Inflammatory macrophage (primary cell): Measurements from ENCODE around the gene GNB1L.

Experiments used
- DNase-seq, 2 donors: peaks; one replicate each; pipeline ENCODE4 v3.0.0-alpha.2; 2020 to 2022

GNB1L gene

DNA sequence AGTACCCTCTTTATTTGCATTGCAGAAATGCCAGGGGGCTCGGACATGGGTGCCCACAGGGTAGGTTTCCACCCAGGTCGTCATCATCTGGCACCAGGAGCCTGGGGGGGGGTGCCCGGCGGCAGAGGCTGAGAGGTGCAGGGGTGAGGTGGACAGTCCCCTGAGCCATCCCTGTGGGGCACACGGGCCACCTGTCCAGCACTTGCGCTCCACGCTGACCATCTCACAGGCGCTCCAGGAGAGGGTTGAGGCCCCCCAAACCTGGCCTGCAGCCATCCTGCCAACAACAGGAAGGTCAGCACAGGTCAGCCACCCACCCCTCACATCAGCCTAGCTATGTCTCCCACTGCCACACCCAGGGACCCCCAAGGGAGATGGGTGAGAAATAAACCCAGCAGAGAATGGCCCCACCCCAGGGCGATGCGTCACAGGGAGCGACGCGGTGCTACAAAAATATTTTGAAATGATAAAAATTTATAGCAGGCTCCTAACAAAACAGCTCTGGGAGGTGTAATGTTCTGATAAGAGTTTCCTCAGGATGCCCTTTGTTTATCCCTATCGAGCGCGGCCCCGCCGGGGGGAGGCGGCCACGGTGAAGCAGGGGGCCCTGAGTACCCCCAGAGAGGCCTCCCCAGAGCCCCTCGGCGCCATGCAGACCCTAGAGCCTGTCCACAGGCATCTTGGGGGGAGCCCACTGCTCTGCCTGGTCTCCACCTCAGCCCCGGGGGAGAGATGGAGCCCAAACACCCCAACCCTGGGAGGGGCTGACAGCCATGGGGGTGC lies 21.0 kb upstream of the GNB1L start:
- DNase-seq, result no peak

DNA sequence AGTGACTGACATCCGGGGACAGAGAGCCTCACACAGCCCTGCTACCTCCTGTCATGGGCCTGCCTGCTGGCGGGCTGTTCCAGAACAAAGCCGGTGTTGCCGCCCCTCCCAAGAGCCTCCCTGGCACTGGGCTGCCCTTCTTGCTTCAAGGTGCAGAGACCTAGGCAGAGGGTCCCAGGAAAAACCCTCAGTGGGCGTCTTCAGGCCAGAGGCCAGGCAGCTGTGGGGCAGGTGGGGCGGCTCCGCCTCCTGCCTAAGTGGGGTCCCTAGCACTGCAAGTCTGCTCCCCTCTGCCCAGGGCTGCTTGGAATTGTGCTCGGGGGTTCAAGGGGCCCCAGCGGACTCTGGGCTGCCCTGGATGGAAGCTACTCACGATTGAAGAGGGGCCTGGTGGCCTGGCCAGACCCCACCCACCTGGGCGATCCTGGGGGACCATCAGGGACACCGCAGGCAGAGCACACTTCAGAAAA lies 20.4 kb upstream of the GNB1L start:
- no peak for DNase-seq

DNA sequence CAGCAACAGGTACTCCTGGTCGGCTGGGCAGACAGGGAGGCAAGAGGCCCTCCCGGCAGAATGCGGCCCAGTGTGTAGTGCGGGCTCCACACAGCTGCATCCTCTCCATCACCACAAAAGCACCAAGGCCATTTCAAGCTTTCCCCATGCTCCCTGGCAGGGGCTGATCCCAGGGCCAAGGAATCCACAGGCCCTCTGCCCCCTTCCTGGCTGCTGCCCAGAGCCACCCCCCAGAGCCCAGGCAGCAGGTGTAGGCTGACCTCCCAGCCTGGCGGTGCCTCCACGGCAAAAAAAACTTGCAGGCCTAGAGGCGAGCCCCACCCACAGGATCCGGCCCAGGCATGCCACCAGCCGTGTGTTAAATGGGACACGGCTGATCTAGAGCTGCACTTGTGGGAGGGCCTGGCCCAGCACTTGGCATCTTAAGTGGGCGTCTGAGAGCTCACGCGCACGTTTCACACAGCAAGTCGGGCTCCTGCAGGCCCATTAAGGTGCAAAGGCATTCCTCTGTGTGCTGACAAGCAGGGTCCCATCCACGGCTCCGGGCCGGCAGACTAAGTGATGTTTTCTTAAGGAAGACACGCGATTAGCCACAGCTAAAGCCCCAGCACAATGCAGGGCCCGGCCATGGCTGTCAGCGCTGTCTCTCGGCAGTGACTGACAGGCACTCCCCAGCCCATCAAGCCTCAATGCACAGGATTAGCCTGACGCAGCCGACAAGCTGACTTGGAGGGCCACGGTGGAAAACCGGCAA lies 19.8 kb upstream of the GNB1L start:
- DNase-seq, result no peak

DNA sequence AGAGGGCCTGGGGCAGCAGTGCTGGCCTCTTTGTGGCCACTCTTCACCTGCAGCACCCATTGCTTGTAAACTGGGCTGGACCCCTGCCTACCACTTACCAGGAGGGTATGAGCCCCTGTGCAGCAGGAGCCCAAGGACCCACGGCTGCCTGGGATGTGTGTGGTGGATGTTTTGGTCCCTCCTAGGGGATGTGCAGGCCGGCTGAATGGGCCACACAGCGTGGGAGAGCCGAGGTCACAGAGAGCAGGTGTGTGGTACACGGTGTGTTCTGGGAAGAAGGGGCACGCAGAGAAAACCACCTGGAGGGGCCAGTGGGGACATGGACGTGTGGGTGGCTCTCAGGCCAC lies 19.3 kb upstream of the GNB1L start:
- no peak for DNase-seq

DNA sequence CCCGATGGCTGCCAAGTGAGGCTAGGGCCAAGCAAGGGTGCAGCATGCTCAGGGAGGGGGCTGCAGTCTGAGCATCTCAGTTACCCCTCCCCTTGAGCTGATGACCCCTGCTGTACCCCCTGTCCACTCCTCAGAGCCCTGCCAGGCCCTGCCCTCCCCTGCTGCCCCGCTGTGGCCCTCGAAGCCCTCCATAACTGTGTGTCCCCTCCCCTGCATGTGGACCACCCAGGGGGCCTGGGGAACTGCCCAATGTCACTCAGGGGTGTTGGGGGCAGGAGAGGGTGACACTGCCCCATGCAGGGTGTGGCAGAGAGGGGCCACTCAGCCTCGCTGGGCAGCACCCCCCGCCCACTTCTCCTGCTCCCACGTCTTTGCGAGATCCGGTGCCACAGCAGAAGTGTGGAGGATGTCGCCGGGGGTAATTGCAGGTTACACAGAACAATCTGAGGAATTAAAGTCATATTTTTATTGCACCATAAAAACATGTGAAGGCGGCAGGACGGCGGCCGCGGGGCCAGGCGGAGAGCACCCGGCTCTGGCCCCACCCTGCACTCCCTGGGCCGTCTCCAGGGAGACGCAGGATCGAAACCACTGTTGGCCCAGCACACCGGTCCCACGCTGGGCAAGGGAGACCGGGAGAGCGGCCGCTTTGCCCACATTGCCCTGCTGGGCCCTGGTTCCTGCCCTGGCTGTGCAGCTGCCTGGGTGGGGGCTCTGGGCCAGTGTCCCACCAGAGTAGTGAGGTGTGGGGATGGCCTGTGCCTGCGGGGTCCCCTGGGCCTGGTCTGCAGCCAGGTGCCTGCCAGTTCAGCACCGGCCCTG lies 18.7 kb upstream of the GNB1L start:
- DNase-seq, result no peak

DNA sequence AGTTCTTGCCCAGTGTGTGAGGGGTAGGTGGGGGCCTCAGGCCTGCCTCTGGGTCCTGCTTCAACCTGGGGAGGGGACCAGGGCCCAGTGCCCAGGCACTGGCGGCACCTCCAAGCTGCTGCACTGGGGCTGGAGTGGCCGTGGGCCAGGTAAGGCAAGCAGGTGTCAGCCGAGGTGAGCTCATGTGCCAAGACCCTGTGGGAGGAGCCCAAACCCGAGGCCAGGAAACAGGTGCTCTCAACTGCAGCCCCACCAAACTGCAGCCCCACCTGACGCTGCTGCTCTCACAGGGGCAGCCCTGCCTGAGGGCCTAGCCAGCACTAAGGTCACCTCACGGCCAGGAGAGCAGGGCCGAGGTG lies 18.1 kb upstream of the GNB1L start:
- no peak for DNase-seq

DNA sequence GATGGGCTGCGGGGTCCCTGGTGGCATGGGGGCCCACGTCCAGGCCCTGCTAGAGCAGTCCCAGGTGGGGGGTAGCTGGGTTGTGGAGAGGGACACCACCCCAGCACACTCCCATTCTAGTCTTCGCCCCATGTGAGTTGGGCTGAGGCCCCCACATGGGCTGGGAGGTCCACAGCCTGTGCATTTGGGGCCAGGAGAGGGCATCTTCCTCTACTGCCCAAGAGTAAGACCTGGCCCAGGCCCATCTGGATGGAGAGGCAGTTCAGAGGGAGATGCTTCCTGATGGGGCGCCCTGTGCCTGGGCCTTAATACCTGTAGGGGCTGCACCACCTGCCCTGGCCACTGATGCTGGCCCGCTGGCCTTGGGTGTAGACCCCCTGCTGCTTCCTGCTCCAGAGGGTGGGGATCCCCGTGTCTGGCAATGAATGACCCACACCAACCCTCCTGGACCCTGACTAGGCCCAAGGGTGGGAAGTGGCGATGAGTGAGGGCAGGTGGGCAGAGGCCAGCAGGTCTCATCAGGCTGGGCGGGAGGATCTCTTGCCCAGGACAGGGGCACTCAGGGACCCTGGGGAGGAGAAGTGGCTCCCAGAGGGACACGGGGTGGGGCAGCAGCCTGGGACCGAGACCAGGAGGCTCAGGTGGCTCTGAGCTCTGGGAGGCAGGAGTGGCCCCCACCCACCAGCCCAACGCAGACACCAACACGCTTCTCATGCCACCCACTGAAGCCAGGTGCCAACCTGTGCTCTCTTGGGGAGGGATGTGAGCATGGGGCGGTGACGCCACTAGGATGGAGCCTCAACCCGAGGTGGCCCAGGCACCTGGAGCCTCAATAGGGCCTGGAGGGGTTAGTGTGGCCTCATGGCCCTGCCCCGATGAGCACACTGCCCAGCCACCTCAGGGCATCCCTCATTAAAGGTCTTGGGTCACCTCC lies 17.4 kb upstream of the GNB1L start:
- no peak for DNase-seq

DNA sequence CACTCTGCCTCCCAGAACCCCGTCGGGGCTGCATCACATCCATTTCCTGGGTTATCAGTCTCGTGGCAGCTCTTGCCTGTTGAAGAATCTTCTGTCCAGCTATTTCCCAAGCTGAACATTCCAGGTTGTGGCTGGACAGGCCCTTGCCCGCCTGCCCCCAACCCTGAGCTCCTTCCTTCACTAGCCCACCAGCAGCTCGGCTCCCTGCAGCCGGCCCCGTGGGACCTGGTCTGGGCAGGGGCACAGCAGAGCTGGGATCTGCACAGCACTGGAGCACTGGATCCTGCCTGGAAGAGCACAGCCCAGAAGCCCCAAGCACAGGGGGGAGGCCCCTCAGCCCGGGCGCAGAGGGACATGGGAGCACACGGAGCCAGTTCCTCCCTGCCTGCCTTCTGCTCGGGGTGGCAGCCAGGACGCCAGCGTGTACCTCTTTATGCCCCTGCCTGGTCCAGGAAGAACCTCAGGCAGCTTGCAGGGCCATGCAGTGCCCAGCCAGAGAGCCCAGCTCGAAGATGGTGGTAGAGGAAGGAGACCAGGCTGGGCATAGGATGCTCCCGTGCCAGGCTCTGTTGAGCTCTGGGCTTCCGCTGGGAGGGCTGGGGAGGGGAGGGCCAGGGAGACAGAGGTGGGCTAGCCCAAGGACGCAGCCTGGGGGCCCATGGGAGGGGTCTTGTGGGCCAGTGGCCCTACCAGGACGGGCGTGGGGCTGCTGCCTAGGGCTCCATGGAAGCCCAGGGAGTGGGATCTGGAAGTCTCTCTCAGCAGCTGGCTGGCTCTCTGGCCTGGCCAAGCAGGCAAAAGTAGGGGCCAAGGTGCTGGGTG lies 16.6 kb upstream of the GNB1L start:
- DNase-seq, result no peak

DNA sequence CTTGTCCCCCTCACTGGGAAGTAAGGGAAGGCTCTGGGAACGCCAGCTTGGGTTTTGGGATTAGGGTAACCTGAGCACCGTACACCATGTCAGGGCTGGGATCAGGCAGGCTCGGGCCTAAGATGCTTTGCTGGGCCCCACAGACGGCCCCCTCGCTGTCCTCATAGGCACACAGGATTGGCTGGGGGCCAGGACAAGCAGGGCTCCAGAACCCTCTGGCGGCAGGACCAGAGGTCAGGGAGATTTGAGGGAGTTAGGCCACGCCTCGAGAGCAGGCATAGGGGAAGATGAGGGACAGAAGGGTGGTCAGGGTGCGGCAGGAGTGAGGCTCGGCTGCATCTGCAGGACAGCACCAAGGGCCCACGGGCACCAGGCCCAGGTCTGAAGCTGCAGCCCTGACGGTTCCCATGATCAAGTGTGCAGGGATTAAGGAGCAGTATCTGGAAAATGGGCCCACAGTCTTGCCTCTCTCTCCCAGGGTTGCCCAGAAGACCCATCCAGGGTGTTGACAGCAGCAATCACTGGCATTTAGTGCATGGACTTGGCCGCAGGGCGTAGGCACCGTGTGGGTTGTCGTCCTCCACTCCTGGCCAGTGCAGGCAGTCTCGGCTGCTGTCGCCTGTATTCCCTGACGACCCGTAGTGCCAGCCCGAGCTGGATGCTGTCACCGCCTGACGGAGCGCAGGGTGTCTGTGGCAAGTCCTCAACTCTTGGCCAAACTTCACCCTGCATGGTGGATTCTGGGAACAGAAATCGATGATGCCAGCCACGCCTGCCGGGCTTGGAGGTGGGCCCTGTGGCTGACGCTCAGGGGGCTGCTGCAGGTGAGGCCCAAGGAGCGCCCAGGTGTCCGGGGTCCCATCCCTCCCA lies 15.7 kb upstream of the GNB1L start:
- no peak for DNase-seq

DNA sequence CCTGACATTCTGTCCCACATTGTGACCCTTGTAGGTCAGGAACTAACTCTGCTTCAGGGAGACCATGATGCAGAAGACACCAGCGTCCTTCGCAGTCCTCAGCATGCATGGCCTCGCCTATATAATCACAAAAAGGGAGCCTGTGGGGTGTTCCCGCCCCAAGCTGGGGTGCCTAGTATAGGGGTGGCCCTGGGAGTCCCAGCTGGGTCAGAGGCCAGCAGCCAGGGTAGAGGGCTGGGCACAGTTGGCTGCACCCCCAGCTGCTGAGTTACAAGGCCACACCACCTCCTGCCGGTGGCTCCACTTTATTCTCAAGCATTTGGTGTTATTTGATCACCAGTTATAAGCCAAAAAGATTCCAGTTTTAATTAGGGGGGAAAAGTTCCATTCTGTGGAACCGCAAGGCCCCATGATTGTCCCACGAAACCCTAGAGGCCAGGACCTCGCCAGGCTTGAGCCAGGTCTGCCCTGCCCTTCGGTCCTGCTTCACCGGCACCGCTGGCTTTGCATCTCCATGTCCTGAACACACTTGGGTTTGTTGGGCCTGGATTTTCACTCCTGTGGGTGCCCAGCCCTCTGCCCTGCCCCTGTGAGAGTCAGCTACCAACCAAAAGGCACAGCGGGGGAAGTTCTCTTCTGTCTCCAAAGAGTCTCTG lies 15.0 kb upstream of the GNB1L start:
- DNase-seq, result no peak

DNA sequence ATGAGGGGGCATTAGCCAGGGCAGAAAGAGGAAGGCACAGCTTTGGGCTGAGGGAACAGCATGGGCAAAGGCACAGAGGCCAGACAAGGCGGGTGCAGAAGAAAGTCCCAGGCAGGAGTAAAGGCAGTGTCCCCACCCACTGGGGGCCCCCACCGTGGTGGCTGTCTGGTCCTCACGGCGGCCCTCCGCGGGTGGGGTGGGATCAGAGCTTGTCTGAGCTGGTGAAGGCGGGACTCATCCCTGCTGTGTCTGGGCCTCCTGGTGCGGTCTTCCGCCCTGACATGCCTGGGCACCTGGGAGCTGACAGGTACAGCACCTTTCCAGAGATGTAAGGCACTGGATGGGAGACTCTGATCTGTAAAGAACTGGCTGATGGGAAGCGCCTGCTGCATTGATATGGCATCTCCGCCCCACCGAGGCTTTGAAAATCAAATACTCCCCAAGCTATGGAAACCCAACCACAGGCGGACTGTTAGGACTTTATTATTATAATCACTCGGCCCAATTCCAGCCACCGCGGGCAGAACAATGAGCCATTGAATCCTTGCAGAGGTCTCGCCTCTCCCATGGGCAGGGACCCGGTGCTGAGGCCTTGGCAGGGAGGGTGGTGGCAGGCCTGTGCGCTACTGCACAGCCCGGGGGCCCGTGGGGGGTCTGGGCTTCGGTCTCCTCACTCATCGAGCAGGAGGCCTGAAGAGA lies 14.2 kb upstream of the GNB1L start:
- DNase-seq, result no peak

DNA sequence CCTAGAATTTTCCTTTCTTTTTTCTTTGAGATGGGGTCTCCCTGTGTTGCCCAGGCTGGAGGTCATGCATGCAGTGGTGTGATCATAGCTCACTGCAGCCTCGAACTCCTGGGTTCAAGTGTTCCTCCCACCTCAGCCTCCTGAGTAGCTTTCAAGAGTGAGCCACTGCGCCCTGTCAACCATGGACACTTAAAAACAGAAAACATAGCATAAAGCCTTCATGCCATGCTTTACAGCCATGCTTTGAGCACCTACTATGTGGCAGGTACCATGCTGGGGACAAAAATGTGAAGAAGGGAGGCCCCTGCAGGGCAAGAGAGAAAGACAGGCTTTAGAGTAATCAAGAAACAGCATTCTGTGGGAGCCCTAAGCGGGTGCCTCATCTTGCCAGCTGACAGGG lies 13.7 kb upstream of the GNB1L start:
- DNase-seq, result no peak

DNA sequence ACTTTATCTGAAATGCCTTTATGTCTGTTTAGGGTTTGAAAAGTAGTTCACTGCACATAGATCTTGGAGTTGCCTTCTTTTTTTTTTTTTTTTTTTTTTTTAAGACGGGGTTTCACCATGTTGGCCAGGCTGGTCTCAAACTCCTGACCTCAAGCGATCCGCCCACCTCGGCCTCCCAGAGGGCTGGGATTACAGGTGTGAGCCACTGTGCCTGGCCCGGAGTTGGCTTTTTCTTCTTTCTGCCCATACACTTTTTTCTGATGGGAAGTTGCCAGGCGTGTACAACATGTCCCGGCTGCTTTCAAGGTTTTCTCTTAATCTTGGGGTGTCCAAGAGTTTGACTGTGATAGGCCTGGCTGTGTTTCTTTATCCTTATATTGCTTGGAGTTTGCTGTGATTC lies 12.9 kb upstream of the GNB1L start:
- DNase-seq, result no peak

DNA sequence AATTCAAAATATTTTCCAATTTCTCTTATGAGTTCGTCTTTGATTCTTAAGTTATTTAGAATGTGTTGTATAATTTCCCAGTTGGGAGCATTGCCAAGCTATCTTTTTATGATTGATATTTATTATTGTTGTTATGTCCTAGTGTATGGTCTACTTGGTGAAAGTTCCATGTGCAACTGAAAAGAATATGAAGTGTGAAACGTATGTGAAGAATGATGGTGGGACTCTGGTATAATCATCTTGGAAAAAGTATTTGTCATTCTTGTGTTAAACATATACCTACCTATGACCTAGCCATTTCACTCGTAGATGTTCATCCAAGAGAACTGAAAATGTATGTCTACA lies 12.0 kb upstream of the GNB1L start:
- DNase-seq, result no peak

DNA sequence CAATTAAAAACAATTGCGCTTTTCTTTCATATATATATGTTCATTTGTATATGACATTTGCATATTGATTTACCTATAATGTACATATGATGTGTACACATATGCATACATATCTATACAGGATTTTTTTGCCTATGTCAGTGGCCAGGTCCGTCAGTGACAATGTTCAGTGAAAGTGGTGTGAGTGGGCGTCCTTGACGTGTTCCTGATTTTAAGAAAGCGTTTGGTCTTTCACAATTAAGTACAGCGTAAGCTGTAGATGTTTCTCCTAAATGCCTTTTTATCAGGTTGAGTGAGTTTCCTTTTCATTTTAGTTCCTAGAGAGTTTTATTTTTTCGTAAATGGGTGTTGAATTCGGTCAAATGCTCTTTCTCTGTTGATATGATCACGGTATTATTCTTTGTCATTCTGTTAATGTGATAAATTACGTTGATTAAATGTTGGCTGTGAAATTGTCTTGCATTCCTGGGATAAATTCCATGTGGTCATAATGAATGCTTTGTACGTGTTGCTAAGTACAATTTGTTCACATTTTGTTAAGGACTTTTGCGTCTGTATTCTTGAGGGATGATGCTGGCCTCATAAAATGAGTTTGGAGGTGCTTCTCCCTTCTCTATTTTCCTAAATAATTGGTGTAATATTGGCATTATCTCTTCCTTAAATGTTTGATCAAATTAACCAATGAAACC lies 10.6 kb upstream of the GNB1L start:
- peak; percentile 80 to 88 for DNase-seq

DNA sequence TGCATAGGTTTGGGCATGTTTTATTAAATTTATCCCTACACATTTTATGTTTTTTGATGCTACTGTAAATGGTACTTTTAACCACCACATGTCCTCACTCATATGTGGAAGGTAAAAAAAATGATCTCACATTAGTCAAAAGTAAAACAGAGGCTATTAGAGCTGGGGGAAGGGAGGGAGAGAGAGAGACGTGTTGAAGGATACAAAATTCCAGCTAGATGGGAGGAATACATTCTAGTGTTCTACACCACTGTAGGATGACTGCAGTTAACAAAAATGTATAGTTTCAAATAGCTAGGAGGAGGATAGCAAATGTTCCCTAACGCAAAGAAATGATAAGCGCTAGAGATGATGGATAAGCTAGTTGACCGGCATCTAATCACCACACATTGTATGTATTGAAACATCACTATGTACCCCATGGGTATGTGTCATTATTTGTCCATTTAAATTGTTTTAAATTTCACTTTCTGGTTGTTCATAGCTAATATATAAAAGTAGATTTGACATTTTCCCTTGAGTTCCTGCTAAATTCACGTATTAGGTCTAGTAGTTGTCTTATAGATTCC lies 9.9 kb upstream of the GNB1L start:
- DNase-seq, result no peak

DNA sequence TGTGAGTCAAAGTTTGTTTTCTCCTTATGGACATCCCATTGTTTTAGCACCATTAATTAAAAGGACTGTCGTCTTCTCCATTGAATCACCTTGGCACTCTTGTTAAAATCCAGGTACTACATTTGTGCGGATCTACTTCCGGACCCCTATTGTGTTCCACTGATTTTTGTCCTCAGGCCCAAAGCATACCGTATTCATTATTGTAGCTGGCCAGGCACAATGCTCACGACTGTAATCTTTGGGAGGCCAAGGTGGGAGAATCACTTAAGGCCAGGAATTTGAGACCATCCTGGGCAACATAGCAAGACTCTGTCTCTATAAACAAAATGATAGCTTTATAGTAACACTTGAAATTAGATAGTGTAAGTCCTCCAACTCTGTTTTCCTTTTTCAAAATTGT lies 8.9 kb upstream of the GNB1L start:
- DNase-seq, result no peak

DNA sequence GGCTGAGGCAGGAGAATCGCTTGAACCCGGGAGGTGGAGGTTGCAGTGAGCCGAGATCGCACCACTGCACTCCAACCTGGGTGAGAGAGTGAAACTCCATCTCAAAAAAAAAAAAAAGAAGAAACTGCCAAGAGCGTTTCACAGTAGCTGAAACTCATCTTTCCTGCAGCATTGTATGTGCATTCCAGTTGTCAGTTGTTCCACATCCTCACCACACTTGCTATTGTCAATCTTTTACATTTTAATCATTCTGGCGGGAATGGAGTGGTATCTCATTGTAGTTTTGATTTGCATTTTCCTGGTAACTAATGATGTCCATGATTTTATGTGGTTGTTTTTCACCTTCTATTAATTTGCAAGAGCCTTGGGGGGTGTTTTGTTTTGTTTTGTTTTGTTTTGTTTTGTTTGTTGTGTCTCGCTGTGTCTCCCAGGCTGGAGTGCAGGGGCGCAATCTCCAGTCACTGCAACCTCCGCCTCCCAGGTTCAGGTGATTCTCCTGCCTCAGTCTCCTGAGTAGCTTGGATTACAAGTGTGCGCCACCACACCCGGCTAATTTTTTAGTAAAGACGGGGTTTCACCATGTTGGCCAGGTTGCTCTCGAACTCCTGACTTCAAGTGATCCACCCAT lies 8.1 kb upstream of the GNB1L start:
- DNase-seq, result no peak
